GM19193 (cell line): ENCODE results near the gene KCNH2.

ENCODE experiments used
- POLR2A ChIP-seq: IDR thresholded peaks from 4 replicates; pipeline ENCODE4 v1.6.1; 2011; ENCODE audit not compliant: insufficient read depth, insufficient read length; ENCODE audit errors: extremely low read depth

KCNH2 gene

GRCh38 chr7:150945853-150946420 is 32.2 kb downstream of the KCNH2 start:
- TF ChIP-seq POLR2A, result no peak

GRCh38 chr7:150945171-150945852 is 32.8 kb downstream of the KCNH2 start:
- no peak for TF ChIP-seq POLR2A

GRCh38 chr7:150944066-150945042 is 33.8 kb downstream of the KCNH2 start:
- no peak for TF ChIP-seq POLR2A

GRCh38 chr7:150943453-150943814 is 34.7 kb downstream of the KCNH2 start:
- TF ChIP-seq POLR2A, result no peak

- TF ChIP-seq POLR2A, result no peak
Measured at GRCh38 chr7:150942591-150943452, 35.3 kb downstream of the KCNH2 start.

- TF ChIP-seq POLR2A, result no peak
Measured at GRCh38 chr7:150942001-150942590, 36.0 kb downstream of the KCNH2 start.

GRCh38 chr7:150941351-150942000 is 36.6 kb downstream of the KCNH2 start:
- TF ChIP-seq POLR2A, result no peak

- no peak for TF ChIP-seq POLR2A
Measured at GRCh38 chr7:150940431-150941102, 37.6 kb downstream of the KCNH2 start.

- TF ChIP-seq POLR2A, result no peak
Measured at GRCh38 chr7:150939466-150939865, 38.7 kb downstream of the KCNH2 start.

GRCh38 chr7:150939052-150939451 is 39.1 kb downstream of the KCNH2 start:
- no peak for TF ChIP-seq POLR2A

GRCh38 chr7:150938566-150938965 is 39.6 kb downstream of the KCNH2 start:
- no peak for TF ChIP-seq POLR2A

GRCh38 chr7:150937848-150938561 is 40.1 kb downstream of the KCNH2 start:
- TF ChIP-seq POLR2A, result no peak

- TF ChIP-seq POLR2A, result no peak
Measured at GRCh38 chr7:150936018-150936417, 42.1 kb downstream of the KCNH2 start.
